Measurements from ENCODE around the gene HLA-B.
"Not testable (repeated sequence)": the region's sequence is repeated elsewhere in the genome, so short reads cannot be mapped to it uniquely, and the experiment has no call there.

HLA-B gene

DNA sequence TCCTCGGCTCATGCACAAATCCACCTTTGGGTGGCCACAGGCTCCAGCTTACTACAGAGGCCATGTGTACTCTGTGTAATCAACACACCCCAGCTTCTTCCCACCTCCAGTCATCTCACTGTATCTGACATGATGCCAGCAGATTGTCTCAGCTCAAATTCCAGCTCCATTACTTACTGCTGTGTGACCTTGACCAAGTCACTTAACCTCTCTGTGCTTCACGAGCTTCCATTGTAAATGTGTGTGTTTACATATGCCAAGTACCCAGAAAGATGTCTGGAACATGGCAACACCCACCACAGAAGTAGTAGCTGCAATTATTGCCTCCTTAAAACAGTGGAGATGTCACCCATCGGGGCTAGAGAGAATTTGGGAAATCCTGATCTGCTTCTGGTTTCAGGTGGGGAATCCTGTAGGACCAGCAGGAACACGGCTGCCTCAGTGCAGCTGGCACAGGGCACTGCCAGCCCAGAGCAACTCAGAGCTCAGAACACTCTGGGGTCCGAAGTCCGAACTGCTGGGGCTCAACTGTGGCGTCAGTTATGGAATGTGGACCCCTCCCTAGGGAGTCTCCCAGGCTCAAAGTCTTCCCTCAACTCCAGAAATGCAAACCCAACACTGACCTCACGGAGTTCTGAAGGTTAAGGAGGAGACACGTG lies 21.2 kb upstream of the HLA-B start:
- Histone ChIP-seq H3K4me1 (ENCODE audit: insufficient read depth, low read length, severe bottlenecking) (no peaks in the 10 kb centered on the region), H3K27ac (ENCODE audit: low read depth, low read length, poor library complexity, severe bottlenecking) (no peak overlapping the region), H3K27me3 (ENCODE audit: insufficient read depth, low read length) (no peaks in the 10 kb centered on the region), H2AFZ (ENCODE audit: low read length) (no peak overlapping the region), H3K79me2 (ENCODE audit: insufficient read depth, low read length) (no peaks in the 10 kb centered on the region), H3K36me3 (ENCODE audit: insufficient read depth, low read length) (no peaks in the 10 kb centered on the region), H3K9ac (ENCODE audit: low read length) (no peak overlapping the region), H3K4me2 (ENCODE audit: low read length) (no peak overlapping the region), H3K9me3 (ENCODE audit: low read length) (no peaks in the 10 kb centered on the region), H3K9me2 (ENCODE audit: low read depth, low read length) (no peaks in the 10 kb centered on the region), H4K20me1 (ENCODE audit: insufficient read depth, low read length) (no peaks in the 10 kb centered on the region), H3F3A (ENCODE audit: insufficient read depth, low read length) (no peaks in the 10 kb centered on the region), H3K4me3 (ENCODE audit: low read depth, low read length, poor library complexity, severe bottlenecking) (no peak overlapping the region)
- TF ChIP-seq EZH2 (IDR thresholded peaks at IDR 0.05; ENCODE audit: borderline replicate concordance, low read length): no peak
- TF ChIP-seq, protein P1, sequence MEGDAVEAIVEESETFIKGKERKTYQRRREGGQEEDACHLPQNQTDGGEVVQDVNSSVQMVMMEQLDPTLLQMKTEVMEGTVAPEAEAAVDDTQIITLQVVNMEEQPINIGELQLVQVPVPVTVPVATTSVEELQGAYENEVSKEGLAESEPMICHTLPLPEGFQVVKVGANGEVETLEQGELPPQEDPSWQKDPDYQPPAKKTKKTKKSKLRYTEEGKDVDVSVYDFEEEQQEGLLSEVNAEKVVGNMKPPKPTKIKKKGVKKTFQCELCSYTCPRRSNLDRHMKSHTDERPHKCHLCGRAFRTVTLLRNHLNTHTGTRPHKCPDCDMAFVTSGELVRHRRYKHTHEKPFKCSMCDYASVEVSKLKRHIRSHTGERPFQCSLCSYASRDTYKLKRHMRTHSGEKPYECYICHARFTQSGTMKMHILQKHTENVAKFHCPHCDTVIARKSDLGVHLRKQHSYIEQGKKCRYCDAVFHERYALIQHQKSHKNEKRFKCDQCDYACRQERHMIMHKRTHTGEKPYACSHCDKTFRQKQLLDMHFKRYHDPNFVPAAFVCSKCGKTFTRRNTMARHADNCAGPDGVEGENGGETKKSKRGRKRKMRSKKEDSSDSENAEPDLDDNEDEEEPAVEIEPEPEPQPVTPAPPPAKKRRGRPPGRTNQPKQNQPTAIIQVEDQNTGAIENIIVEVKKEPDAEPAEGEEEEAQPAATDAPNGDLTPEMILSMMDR (IDR thresholded peaks at IDR 0.05; ENCODE audit: low read length): no peak

DNA sequence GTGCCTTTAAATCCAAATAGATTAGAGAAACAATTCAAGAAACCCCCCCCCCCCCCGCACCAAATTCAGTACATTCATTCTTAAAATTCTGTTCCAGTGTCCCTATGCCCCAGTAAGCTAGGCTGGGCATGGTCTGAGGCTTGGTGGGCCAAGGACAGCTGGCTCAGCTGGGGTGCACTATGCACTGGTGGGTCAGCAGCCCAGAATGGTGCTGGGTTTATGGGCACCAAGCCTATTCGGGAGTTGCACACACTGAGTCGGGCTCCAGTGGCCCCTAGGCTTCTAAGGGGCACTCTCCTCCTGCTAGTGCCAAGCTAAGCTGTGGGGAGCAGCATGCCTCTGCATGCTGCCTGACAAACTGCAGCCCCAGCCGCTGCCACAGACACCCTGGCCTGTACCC lies 20.1 kb upstream of the HLA-B start:
- Histone ChIP-seq H3K9me2 (ENCODE audit: low read depth, low read length) (no peaks in the 10 kb centered on the region), H2AFZ (ENCODE audit: low read length) (no peak overlapping the region), H3K9ac (ENCODE audit: low read length) (no peak overlapping the region), H3K9me3 (ENCODE audit: low read length) (peaks cover 2% of the 10 kb centered on the region; the same call in 1 of the 2 replicates), H3K27me3 (ENCODE audit: insufficient read depth, low read length) (peaks cover 3% of the 10 kb centered on the region; the same call in 1 of the 2 replicates), H4K20me1 (ENCODE audit: insufficient read depth, low read length) (no peaks in the 10 kb centered on the region), H3F3A (ENCODE audit: insufficient read depth, low read length) (no peaks in the 10 kb centered on the region), H3K4me1 (ENCODE audit: insufficient read depth, low read length, severe bottlenecking) (no peaks in the 10 kb centered on the region), H3K36me3 (ENCODE audit: insufficient read depth, low read length) (no peaks in the 10 kb centered on the region), H3K4me3 (ENCODE audit: low read depth, low read length, poor library complexity, severe bottlenecking) (no peak overlapping the region), H3K4me2 (ENCODE audit: low read length) (no peak overlapping the region), H3K27ac (ENCODE audit: low read depth, low read length, poor library complexity, severe bottlenecking) (no peak overlapping the region), H3K79me2 (ENCODE audit: insufficient read depth, low read length) (no peaks in the 10 kb centered on the region)
- TF ChIP-seq EZH2 (IDR thresholded peaks at IDR 0.05; ENCODE audit: borderline replicate concordance, low read length): no peak
- TF ChIP-seq, protein P1 (IDR thresholded peaks at IDR 0.05; ENCODE audit: low read length): no peak

DNA sequence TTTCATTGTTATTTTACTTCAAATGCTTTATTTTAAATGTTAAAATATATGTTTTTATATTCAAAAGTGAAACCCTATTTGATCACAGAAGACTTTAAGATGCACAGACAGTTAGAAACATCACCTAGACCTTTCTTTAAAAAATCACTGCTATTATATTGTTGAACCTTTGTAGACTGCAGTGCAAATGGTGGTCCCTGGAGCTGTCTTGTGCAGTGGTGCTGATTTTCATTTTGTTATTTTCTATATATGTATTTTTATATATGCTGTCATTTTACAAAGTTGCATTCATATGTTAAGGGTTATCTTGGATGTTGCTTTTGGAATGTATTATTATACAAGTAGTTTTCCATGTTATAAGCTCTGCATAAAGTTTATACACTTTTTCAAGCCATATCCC lies 18.7 kb upstream of the HLA-B start:
- Histone ChIP-seq H3K27ac (ENCODE audit: low read depth, low read length, poor library complexity, severe bottlenecking) (no peak overlapping the region), H3K9me2 (ENCODE audit: low read depth, low read length) (no peaks in the 10 kb centered on the region), H3K4me2 (ENCODE audit: low read length) (no peak overlapping the region), H3K9me3 (ENCODE audit: low read length) (peaks cover 5% of the 10 kb centered on the region; the same call in 1 of the 2 replicates), H2AFZ (ENCODE audit: low read length) (no peak overlapping the region), H3F3A (ENCODE audit: insufficient read depth, low read length) (no peaks in the 10 kb centered on the region), H3K27me3 (ENCODE audit: insufficient read depth, low read length) (peaks cover 6% of the 10 kb centered on the region; the same call in 1 of the 2 replicates), H3K9ac (ENCODE audit: low read length) (no peak overlapping the region), H3K36me3 (ENCODE audit: insufficient read depth, low read length) (no peaks in the 10 kb centered on the region), H3K79me2 (ENCODE audit: insufficient read depth, low read length) (no peaks in the 10 kb centered on the region), H4K20me1 (ENCODE audit: insufficient read depth, low read length) (no peaks in the 10 kb centered on the region), H3K4me1 (ENCODE audit: insufficient read depth, low read length, severe bottlenecking) (no peaks in the 10 kb centered on the region), H3K4me3 (ENCODE audit: low read depth, low read length, poor library complexity, severe bottlenecking) (no peak overlapping the region)
- TF ChIP-seq EZH2 (IDR thresholded peaks at IDR 0.05; ENCODE audit: borderline replicate concordance, low read length): no peak
- TF ChIP-seq, protein P1 (IDR thresholded peaks at IDR 0.05; ENCODE audit: low read length): no peak

DNA sequence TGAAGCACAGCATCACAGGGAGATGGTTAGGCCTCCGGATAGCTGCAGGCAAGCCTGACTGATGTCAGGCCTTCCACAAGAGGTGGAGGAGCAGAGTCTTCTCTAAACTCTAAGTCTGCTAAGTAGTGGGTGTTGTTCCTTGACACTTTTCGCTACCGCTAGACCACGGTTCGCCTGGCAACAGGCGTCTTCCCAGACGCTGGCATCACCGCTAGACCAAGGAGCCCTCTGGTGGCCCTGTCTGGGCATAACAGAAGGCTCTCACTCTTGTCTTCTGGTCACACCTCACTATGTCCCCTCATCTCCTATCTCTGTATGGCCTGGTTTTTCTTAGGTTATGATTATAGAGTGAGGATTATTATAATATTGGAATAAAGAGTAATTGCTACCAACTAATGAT lies 17.1 kb upstream of the HLA-B start:
- H3K9me2 ChIP-seq (ENCODE audit: low read depth, low read length); H3K4me3 ChIP-seq (ENCODE audit: low read depth, low read length, poor library complexity, severe bottlenecking); H2AFZ ChIP-seq (ENCODE audit: low read length); H3K4me1 ChIP-seq (ENCODE audit: insufficient read depth, low read length, severe bottlenecking); H3K9ac ChIP-seq (ENCODE audit: low read length); H3K27me3 ChIP-seq (ENCODE audit: insufficient read depth, low read length); H3K36me3 ChIP-seq (ENCODE audit: insufficient read depth, low read length); H3F3A ChIP-seq (ENCODE audit: insufficient read depth, low read length); H3K4me2 ChIP-seq (ENCODE audit: low read length); H3K79me2 ChIP-seq (ENCODE audit: insufficient read depth, low read length); H3K27ac ChIP-seq (ENCODE audit: low read depth, low read length, poor library complexity, severe bottlenecking); H3K9me3 ChIP-seq (ENCODE audit: low read length); H4K20me1 ChIP-seq (ENCODE audit: insufficient read depth, low read length): not testable (repeated sequence)

All from OCI-LY1 (cell line).